Measurements from ENCODE around the gene KCNJ2.

GRCh38 chr17:70157151-70157550 is 12.2 kb upstream of the KCNJ2 start:
- TF ChIP-seq, protein P1, sequence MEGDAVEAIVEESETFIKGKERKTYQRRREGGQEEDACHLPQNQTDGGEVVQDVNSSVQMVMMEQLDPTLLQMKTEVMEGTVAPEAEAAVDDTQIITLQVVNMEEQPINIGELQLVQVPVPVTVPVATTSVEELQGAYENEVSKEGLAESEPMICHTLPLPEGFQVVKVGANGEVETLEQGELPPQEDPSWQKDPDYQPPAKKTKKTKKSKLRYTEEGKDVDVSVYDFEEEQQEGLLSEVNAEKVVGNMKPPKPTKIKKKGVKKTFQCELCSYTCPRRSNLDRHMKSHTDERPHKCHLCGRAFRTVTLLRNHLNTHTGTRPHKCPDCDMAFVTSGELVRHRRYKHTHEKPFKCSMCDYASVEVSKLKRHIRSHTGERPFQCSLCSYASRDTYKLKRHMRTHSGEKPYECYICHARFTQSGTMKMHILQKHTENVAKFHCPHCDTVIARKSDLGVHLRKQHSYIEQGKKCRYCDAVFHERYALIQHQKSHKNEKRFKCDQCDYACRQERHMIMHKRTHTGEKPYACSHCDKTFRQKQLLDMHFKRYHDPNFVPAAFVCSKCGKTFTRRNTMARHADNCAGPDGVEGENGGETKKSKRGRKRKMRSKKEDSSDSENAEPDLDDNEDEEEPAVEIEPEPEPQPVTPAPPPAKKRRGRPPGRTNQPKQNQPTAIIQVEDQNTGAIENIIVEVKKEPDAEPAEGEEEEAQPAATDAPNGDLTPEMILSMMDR (IDR thresholded peaks at IDR 0.05 in 2 of 3, conservative IDR thresholded peaks at IDR 0.05 in 1 of 3; ENCODE audit: control insufficient read depth in 2 of 3, extremely low read depth in 1 of 3, insufficient read depth in 1 of 3, low read depth in 3 of 3, low read length in 3 of 3), result no peak
- no peak for TF ChIP-seq SUPT20H (IDR thresholded peaks at IDR 0.05; ENCODE audit: borderline replicate concordance, control insufficient read depth, low read depth, low read length)
- no peak for TF ChIP-seq POLR2A (IDR thresholded peaks at IDR 0.05; ENCODE audit: low read depth, low read length)
- no peak for TF ChIP-seq GABPA (IDR thresholded peaks at IDR 0.05; ENCODE audit: low read depth)
- TF ChIP-seq SMC3 (IDR thresholded peaks at IDR 0.05; ENCODE audit: borderline replicate concordance, low read length), result no peak
- no peak for TF ChIP-seq RUNX3 (IDR thresholded peaks at IDR 0.05; ENCODE audit: low read length)
